Measurements from ENCODE around the gene C10orf95. TPM values are rescaled to one million over a fixed set of nuclear protein-coding genes. Genes with fewer than 3 reads are reported as not detected.
A peak's percentile ranks its signal among the peaks of the same experiment; 100 is the strongest.

C10orf95 gene
- total RNA-seq, 1 donor from 2014 or later = not detected

- Mint-ChIP-seq H3K4me3 (peak overlapping the region; percentile 46), H3K9me3 (no peaks in the 10 kb centered on the region), H3K27me3 (ENCODE audit: low read depth) (peaks cover 7% of the 10 kb centered on the region), H3K27ac (peak overlapping the region; percentile 50), H3K4me1 (peaks cover 18% of the 10 kb centered on the region), H3K36me3 (no peaks in the 10 kb centered on the region)
- no peak for TF ChIP-seq CTCF (IDR thresholded peaks at IDR 0.05; ENCODE audit: unreplicated experiment)
- DNase-seq (ENCODE audit: low spot score in 2 of 2, unreplicated experiment in 2 of 2) = no peak
Observed at GRCh38 chr10:102435133-102435497, 16.2 kb downstream of the C10orf95 start.

- no peaks in the 10 kb centered on the region for H3K36me3 Mint-ChIP-seq
- no peak overlapping the region for H3K4me3 Mint-ChIP-seq
- DNase-seq (ENCODE audit: low spot score in 2 of 2, unreplicated experiment in 2 of 2) = no peak
- peaks cover 18% of the 10 kb centered on the region for H3K4me1 Mint-ChIP-seq
- H3K27ac Mint-ChIP-seq = no peak overlapping the region
- no peak for TF ChIP-seq CTCF (IDR thresholded peaks at IDR 0.05; ENCODE audit: unreplicated experiment)
- peaks cover 7% of the 10 kb centered on the region for H3K27me3 Mint-ChIP-seq (ENCODE audit: low read depth)
- H3K9me3 Mint-ChIP-seq = no peaks in the 10 kb centered on the region
Observed at GRCh38 chr10:102434394-102435132, 16.8 kb downstream of the C10orf95 start.

- Mint-ChIP-seq H3K27me3 (ENCODE audit: low read depth) (peaks cover 7% of the 10 kb centered on the region), H3K4me3 (peak overlapping the region; percentile 94), H3K36me3 (no peaks in the 10 kb centered on the region), H3K27ac (no peak overlapping the region), H3K9me3 (no peaks in the 10 kb centered on the region), H3K4me1 (peaks cover 18% of the 10 kb centered on the region)
- TF ChIP-seq CTCF (IDR thresholded peaks at IDR 0.05; ENCODE audit: unreplicated experiment) = no peak
- no peak for DNase-seq (ENCODE audit: low spot score in 2 of 2, unreplicated experiment in 2 of 2)
Observed at GRCh38 chr10:102433619-102434046, 17.7 kb downstream of the C10orf95 start.

GRCh38 chr10:102432162-102432950 lies 19.0 kb downstream of the C10orf95 start, which contains the start of gene CUEDC2:
CUEDC2 (minus strand) TSS chr10:102432574; CDS start chr10:102425188, 7,386 bp downstream.
- TF ChIP-seq CTCF (IDR thresholded peaks at IDR 0.05; ENCODE audit: unreplicated experiment) = no peak
- peak within 1 kb of the TSS; percentile 91 for H3K27ac Mint-ChIP-seq
- peak; percentile 87 to 98 for DNase-seq (ENCODE audit: low spot score in 2 of 2, unreplicated experiment in 2 of 2)
- peaks cover 18% of the 10 kb centered on the region for H3K4me1 Mint-ChIP-seq
- no peaks in the 10 kb centered on the region for H3K9me3 Mint-ChIP-seq
- no peaks in the 10 kb centered on the region for H3K36me3 Mint-ChIP-seq
- H3K4me3 Mint-ChIP-seq = peak within 1 kb of the TSS; percentile 94
- peaks cover 7% of the 10 kb centered on the region for H3K27me3 Mint-ChIP-seq (ENCODE audit: low read depth)

GRCh38 chr10:102431452-102432124 lies 19.8 kb downstream of the C10orf95 start:
- DNase-seq (ENCODE audit: low spot score in 2 of 2, unreplicated experiment in 2 of 2) = peak in 1 of 2 experiments; percentile 39
- H3K4me3 Mint-ChIP-seq = peak overlapping the region; percentile 94
- H3K4me1 Mint-ChIP-seq = peaks cover 17% of the 10 kb centered on the region
- peaks cover 7% of the 10 kb centered on the region for H3K27me3 Mint-ChIP-seq (ENCODE audit: low read depth)
- peak overlapping the region; percentile 91 for H3K27ac Mint-ChIP-seq
- no peak for TF ChIP-seq CTCF (IDR thresholded peaks at IDR 0.05; ENCODE audit: unreplicated experiment)
- H3K9me3 Mint-ChIP-seq = no peaks in the 10 kb centered on the region
- no peaks in the 10 kb centered on the region for H3K36me3 Mint-ChIP-seq

Measured in mesothelial cell of epicardium (in vitro differentiated cells).